Erythroblast (primary cell): ENCODE results near the gene MED8.

Experiments
- GATA1 ChIP-seq: IDR thresholded peaks from 2 replicates; pipeline ENCODE4 v1.6.1; 2011; ENCODE audit warnings: low read depth, mild to moderate bottlenecking, control low read depth, low read length, moderate library complexity
- POLR2A ChIP-seq: IDR thresholded peaks from 2 replicates; pipeline ENCODE4 v1.6.1; 2011; ENCODE audit warnings: mild to moderate bottlenecking, low read length

- TF ChIP-seq POLR2A (peak; percentile 90), GATA1 (no peak)
Measured at GRCh38 chr1:43389326-43390313, at the start of gene MED8, which contains the start of gene SZT2.
